Breast epithelium (tissue), 3 donors: ENCODE results near the gene PTPDC1.

ENCODE experiments used
- POLR2A ChIP-seq: fragments of 450-650 bp; IDR thresholded peaks from one replicate; pipeline ENCODE4 v1.6.1; 2016; ENCODE audit warnings: antibody characterized with exemption, mild to moderate bottlenecking, moderate library complexity
- TF ChIP-seq, protein P1 (sequence below), 3 donors: fragments of 450-650 bp; IDR thresholded peaks; one replicate each; pipeline ENCODE4 v1.5.1; 2016 to 2017; ENCODE audit warnings: antibody characterized with exemption in 3 of 3, mild to moderate bottlenecking in 3 of 3, moderate library complexity in 3 of 3

DNA sequence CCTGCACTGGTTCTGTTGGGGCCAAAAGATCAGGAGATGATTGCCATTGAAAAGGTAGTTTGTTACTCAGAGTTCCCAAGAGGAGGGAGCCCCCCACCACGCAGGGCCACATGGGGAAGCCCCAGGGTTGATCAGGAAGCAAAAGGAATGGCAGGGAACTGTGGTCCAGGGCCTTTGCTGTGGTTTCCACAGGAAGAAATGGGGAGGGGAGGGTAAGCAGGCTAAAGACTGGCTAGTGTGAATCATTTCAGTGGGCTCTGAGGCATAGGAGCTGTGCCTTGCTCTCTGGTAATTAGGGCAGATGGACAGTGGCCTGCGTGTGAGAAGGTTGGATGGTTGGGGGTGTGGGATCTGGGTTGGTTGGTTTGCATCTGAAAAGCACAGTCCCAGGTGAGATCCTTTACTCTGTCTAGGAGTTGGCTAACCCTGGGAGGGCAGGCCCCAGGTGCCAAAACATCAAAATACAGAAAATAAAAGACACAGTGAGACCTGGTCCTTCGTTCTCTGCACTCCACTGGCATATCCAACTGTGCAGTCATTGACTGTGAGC, 66.1 kb downstream of the PTPDC1 start:
- TF ChIP-seq, protein P1, sequence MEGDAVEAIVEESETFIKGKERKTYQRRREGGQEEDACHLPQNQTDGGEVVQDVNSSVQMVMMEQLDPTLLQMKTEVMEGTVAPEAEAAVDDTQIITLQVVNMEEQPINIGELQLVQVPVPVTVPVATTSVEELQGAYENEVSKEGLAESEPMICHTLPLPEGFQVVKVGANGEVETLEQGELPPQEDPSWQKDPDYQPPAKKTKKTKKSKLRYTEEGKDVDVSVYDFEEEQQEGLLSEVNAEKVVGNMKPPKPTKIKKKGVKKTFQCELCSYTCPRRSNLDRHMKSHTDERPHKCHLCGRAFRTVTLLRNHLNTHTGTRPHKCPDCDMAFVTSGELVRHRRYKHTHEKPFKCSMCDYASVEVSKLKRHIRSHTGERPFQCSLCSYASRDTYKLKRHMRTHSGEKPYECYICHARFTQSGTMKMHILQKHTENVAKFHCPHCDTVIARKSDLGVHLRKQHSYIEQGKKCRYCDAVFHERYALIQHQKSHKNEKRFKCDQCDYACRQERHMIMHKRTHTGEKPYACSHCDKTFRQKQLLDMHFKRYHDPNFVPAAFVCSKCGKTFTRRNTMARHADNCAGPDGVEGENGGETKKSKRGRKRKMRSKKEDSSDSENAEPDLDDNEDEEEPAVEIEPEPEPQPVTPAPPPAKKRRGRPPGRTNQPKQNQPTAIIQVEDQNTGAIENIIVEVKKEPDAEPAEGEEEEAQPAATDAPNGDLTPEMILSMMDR (IDR thresholded peaks at IDR 0.05) = no peak
- TF ChIP-seq POLR2A = no peak
